Measurements from ENCODE around the gene ATP1A2. TPM values are rescaled to one million over a fixed set of nuclear protein-coding genes. Genes with fewer than 3 reads are reported as not detected.

The ATP1A2 gene
- polyA plus RNA-seq, 1 donor from 2014 or later = not detected

GRCh38 chr1:160093069-160093395 is 22.5 kb upstream of the ATP1A2 start:
- Mint-ChIP-seq H3K27me3 (no peaks in the 10 kb centered on the region), H3K9me3 (no peaks in the 10 kb centered on the region), H3K27ac (no peak overlapping the region), H3K4me3 (no peak overlapping the region), H3K36me3 (no peaks in the 10 kb centered on the region), H3K4me1 (peaks cover 14 to 23% (median 17%) of the 10 kb centered on the region in 3 donors)

- peaks cover 14 to 23% (median 17%) of the 10 kb centered on the region in 3 donors for H3K4me1 Mint-ChIP-seq
- H3K9me3 Mint-ChIP-seq = no peaks in the 10 kb centered on the region
- no peak overlapping the region for H3K4me3 Mint-ChIP-seq
- no peaks in the 10 kb centered on the region for H3K27me3 Mint-ChIP-seq
- H3K27ac Mint-ChIP-seq = no peak overlapping the region
- no peaks in the 10 kb centered on the region for H3K36me3 Mint-ChIP-seq
Observed at GRCh38 chr1:160093624-160094290, 21.8 kb upstream of the ATP1A2 start.

GRCh38 chr1:160094291-160094625 is 21.3 kb upstream of the ATP1A2 start:
- no peak overlapping the region for H3K4me3 Mint-ChIP-seq
- peak overlapping the region in 1 of 3 donors; percentile 11 for H3K27ac Mint-ChIP-seq
- H3K4me1 Mint-ChIP-seq = peaks cover 12 to 23% (median 17%) of the 10 kb centered on the region in 3 donors

GRCh38 chr1:160094806-160095205 is 20.8 kb upstream of the ATP1A2 start:
- H3K4me3 Mint-ChIP-seq = peak overlapping the region in 1 of 4 donors; percentile 29
- no peaks in the 10 kb centered on the region for H3K27me3 Mint-ChIP-seq
- H3K4me1 Mint-ChIP-seq = peaks cover 16 to 26% (median 21%) of the 10 kb centered on the region in 3 donors
- H3K27ac Mint-ChIP-seq = peak overlapping the region in 1 of 3 donors; percentile 11
- H3K9me3 Mint-ChIP-seq = no peaks in the 10 kb centered on the region
- H3K36me3 Mint-ChIP-seq = no peaks in the 10 kb centered on the region

More at GRCh38 chr1:160094291-160094625, 21.3 kb upstream of the ATP1A2 start:
- H3K9me3 Mint-ChIP-seq = no peaks in the 10 kb centered on the region
- H3K36me3 Mint-ChIP-seq = no peaks in the 10 kb centered on the region
- no peaks in the 10 kb centered on the region for H3K27me3 Mint-ChIP-seq

- H3K4me3 Mint-ChIP-seq = peak overlapping the region in 3 of 4 donors; percentile 41 to 91 (median 51)
Observed at GRCh38 chr1:160095382-160096105, 20.0 kb upstream of the ATP1A2 start.

GRCh38 chr1:160096274-160097116 is 19.1 kb upstream of the ATP1A2 start:
- H3K27ac Mint-ChIP-seq = peak overlapping the region in 2 of 3 donors; percentile 18 to 94
- H3K27me3 Mint-ChIP-seq = no peaks in the 10 kb centered on the region
- no peaks in the 10 kb centered on the region for H3K36me3 Mint-ChIP-seq
- peaks cover 16 to 29% (median 26%) of the 10 kb centered on the region in 3 donors for H3K4me1 Mint-ChIP-seq
- no peaks in the 10 kb centered on the region for H3K9me3 Mint-ChIP-seq
- H3K4me3 Mint-ChIP-seq = peak overlapping the region; percentile 86 to 95 (median 92)

More at GRCh38 chr1:160095382-160096105, 20.0 kb upstream of the ATP1A2 start:
- no peaks in the 10 kb centered on the region for H3K27me3 Mint-ChIP-seq
- peak overlapping the region in 1 of 3 donors; percentile 18 for H3K27ac Mint-ChIP-seq
- no peaks in the 10 kb centered on the region for H3K9me3 Mint-ChIP-seq
- peaks cover 16 to 26% (median 22%) of the 10 kb centered on the region in 3 donors for H3K4me1 Mint-ChIP-seq
- H3K36me3 Mint-ChIP-seq = no peaks in the 10 kb centered on the region

- H3K27me3 Mint-ChIP-seq = no peaks in the 10 kb centered on the region
- H3K4me3 Mint-ChIP-seq = peak overlapping the region; percentile 86 to 95 (median 92)
- no peaks in the 10 kb centered on the region for H3K36me3 Mint-ChIP-seq
- no peaks in the 10 kb centered on the region for H3K9me3 Mint-ChIP-seq
- peaks cover 16 to 28% (median 27%) of the 10 kb centered on the region in 3 donors for H3K4me1 Mint-ChIP-seq
- peak overlapping the region; percentile 88 to 94 (median 90) for H3K27ac Mint-ChIP-seq
Observed at GRCh38 chr1:160097151-160097910, 18.2 kb upstream of the ATP1A2 start.

GRCh38 chr1:160097911-160098851 is 17.4 kb upstream of the ATP1A2 start, which contains the start of gene IGSF8:
IGSF8 (minus strand) TSS chr1:160098619; CDS start chr1:160098472, 147 bp downstream.
- peaks cover 16 to 28% (median 28%) of the 10 kb centered on the region in 3 donors for H3K4me1 Mint-ChIP-seq
- no peaks in the 10 kb centered on the region for H3K36me3 Mint-ChIP-seq
- H3K27me3 Mint-ChIP-seq = no peaks in the 10 kb centered on the region
- H3K9me3 Mint-ChIP-seq = no peaks in the 10 kb centered on the region
- H3K4me3 Mint-ChIP-seq = peak within 1 kb of the TSS; percentile 86 to 95 (median 92)
- H3K27ac Mint-ChIP-seq = peak within 1 kb of the TSS; percentile 94 to 96 (median 95)

GRCh38 chr1:160098852-160099561 is 16.6 kb upstream of the ATP1A2 start:
- no peaks in the 10 kb centered on the region for H3K27me3 Mint-ChIP-seq
- H3K9me3 Mint-ChIP-seq = no peaks in the 10 kb centered on the region
- peaks cover 16 to 28% (median 28%) of the 10 kb centered on the region in 3 donors for H3K4me1 Mint-ChIP-seq
- no peaks in the 10 kb centered on the region for H3K36me3 Mint-ChIP-seq
- H3K4me3 Mint-ChIP-seq = peak overlapping the region; percentile 76 to 91 (median 86)
- peak overlapping the region; percentile 94 to 96 (median 95) for H3K27ac Mint-ChIP-seq

- Mint-ChIP-seq H3K4me3 (peak overlapping the region; percentile 76 to 91 (median 86)), H3K27ac (peak overlapping the region; percentile 94 to 96 (median 95)), H3K4me1 (peaks cover 16 to 28% (median 28%) of the 10 kb centered on the region in 3 donors), H3K36me3 (no peaks in the 10 kb centered on the region), H3K27me3 (no peaks in the 10 kb centered on the region), H3K9me3 (no peaks in the 10 kb centered on the region)
Observed at GRCh38 chr1:160099716-160100375, 15.7 kb upstream of the ATP1A2 start.

GRCh38 chr1:160101037-160101716 is 14.4 kb upstream of the ATP1A2 start:
- Mint-ChIP-seq H3K27me3 (no peaks in the 10 kb centered on the region), H3K9me3 (no peaks in the 10 kb centered on the region), H3K4me3 (peak overlapping the region in 3 of 4 donors; percentile 41 to 65 (median 56)), H3K36me3 (no peaks in the 10 kb centered on the region), H3K27ac (peak overlapping the region in 2 of 3 donors; percentile 91 to 96), H3K4me1 (peaks cover 16 to 25% (median 24%) of the 10 kb centered on the region in 3 donors)
